GM12875 (cell line): ENCODE measurements around the gene SLC13A1.
A peak's percentile ranks its signal among the peaks of the same experiment; 100 is the strongest.

ENCODE experiments used
- H3K4me3 ChIP-seq: one replicate; pipeline ENCODE4 v1.5.1; 2011; ENCODE audit warnings: low read depth, low read length, control low read depth
- TF ChIP-seq, protein P1 (sequence below): IDR thresholded peaks from 2 replicates; pipeline ENCODE4 v1.5.1; 2011; ENCODE audit warnings: low read depth, mild to moderate bottlenecking, control low read depth, inconsistent platforms, low read length, moderate library complexity, borderline replicate concordance; ENCODE audit not compliant: insufficient read depth

SLC13A1 gene

GRCh38 chr7:123154231-123154860 lies 45.4 kb downstream of the SLC13A1 start:
- TF ChIP-seq, protein P1, sequence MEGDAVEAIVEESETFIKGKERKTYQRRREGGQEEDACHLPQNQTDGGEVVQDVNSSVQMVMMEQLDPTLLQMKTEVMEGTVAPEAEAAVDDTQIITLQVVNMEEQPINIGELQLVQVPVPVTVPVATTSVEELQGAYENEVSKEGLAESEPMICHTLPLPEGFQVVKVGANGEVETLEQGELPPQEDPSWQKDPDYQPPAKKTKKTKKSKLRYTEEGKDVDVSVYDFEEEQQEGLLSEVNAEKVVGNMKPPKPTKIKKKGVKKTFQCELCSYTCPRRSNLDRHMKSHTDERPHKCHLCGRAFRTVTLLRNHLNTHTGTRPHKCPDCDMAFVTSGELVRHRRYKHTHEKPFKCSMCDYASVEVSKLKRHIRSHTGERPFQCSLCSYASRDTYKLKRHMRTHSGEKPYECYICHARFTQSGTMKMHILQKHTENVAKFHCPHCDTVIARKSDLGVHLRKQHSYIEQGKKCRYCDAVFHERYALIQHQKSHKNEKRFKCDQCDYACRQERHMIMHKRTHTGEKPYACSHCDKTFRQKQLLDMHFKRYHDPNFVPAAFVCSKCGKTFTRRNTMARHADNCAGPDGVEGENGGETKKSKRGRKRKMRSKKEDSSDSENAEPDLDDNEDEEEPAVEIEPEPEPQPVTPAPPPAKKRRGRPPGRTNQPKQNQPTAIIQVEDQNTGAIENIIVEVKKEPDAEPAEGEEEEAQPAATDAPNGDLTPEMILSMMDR = peak; percentile 50; the same call in 1 of the 2 replicates
- no peak overlapping the region for H3K4me3 ChIP-seq

GRCh38 chr7:123151443-123151842 lies 48.3 kb downstream of the SLC13A1 start:
- TF ChIP-seq, protein P1 = no peak

GRCh38 chr7:123148813-123149212 lies 51.0 kb downstream of the SLC13A1 start:
- no peak overlapping the region for H3K4me3 ChIP-seq
- TF ChIP-seq, protein P1 = no peak

More at GRCh38 chr7:123151443-123151842, 48.3 kb downstream of the SLC13A1 start:
- H3K4me3 ChIP-seq = no peak overlapping the region

DNA sequence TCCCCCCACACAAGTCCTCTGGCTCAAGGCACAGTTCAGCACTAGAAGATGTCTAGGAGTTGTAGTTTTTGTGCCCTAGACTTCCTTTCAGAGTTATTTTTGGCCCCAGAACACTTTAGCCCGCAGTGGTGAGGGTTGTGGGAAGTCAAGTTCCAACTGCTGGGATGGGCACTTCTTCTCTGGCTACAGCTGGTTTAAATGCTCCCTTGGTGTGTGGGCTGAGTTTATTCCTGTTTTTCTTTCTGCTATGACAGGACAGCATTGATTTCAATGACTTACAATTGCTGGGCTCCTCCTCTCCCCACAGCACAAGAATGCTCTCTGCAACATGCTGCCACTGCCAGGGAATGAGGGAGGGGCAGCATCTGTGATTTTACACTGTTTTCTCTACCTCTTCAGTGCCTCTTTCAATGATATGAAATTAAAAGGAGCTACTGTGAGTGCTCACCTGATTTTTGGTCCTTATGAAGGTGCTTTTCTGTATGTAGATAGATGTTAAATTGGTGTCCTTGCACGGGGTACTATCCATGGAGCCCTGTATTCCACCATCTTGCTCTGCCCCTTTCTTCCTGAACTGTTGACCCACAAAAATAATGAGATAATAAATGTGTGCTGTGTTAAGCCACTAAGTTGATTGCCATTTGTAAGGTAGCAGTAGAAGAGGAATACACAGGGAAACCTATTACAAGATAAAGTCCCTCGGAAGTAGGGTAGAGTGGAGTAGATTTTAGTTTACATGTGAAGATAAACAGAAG lies 56.3 kb downstream of the SLC13A1 start:
- TF ChIP-seq, protein P1 = no peak
- H3K4me3 ChIP-seq = no peak overlapping the region

DNA sequence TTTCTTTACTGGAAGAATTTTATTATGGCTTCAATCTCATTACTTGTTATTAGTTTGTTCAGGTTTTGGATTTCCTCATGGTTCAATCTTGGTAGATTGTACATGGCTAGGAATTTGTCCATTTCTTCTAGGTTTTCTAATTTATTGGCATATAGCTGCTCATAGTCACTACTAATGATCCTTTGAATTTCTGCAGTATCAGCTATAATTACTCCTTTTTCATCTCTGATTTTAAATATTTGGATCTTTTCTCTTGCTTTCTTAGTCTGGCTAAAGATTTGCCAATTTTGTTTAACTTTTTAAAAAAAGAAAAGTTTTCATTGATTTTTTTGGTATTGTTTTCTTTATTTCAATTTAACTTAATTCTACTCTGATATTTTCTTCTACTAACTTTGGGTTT lies 59.2 kb downstream of the SLC13A1 start:
- H3K4me3 ChIP-seq = no peak overlapping the region
- TF ChIP-seq, protein P1 = no peak

DNA sequence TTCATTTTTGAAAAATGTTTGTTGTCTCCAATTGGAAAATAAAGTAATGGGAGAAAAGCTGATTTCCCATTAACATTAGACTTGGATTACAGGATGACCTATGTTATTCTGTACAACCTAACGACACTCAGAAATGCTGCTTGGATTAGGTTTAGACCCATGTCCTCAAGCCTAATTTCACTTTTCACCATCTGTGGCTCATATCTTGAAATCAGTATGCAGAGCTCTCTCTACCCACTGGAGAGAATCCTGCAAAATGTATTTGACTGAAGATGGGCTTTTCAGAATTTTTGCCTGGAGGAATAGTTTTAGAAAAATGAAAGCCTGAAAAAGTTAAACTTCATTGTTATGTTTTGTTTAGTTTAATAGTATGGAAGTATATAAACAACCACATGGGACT lies 63.8 kb downstream of the SLC13A1 start:
- H3K4me3 ChIP-seq = no peak overlapping the region
- TF ChIP-seq, protein P1 = no peak

DNA sequence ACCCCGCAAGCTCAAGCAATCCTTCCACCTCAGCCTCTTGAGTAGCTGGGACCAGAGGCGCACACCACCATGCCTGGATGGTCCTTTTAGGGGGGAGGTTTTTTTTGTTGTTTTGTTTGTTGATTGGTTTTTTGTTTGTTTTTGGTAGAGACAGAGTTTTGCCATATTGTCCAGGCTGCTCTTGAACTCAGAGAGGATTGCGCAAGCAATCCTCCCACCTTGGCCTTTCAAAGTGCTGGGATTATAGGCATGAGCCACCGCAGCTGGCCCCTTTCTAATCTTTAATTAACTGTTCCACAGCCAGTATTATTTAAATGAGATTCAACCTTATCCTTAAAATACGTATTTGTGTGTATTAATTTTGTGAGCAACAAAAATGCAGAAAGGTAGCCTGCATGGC lies 65.8 kb downstream of the SLC13A1 start:
- H3K4me3 ChIP-seq = no peak overlapping the region
- TF ChIP-seq, protein P1 = no peak
